Glomerular visceral epithelial cell (primary cell): Measurements from ENCODE around the gene LRFN5.
A peak's percentile ranks its signal among the peaks of the same experiment; 100 is the strongest.

Experiments
- DNase-seq: peaks from one replicate; pipeline ENCODE4 v3.0.0-alpha.2; 2016; ENCODE audit errors: extremely low spot score

The LRFN5 gene

GRCh38 chr14:41773536-41774279 is 167.0 kb downstream of the LRFN5 start:
- DNase-seq = no peak

GRCh38 chr14:41782511-41782910 is 175.8 kb downstream of the LRFN5 start:
- no peak for DNase-seq

GRCh38 chr14:41783403-41783802 is 176.7 kb downstream of the LRFN5 start:
- DNase-seq = no peak

GRCh38 chr14:41785696-41786095 is 179.0 kb downstream of the LRFN5 start:
- no peak for DNase-seq

- DNase-seq = no peak
Measured at GRCh38 chr14:41799817-41800216, 193.1 kb downstream of the LRFN5 start.

GRCh38 chr14:41805633-41806032 is 199.0 kb downstream of the LRFN5 start:
- no peak for DNase-seq

- no peak for DNase-seq
Measured at GRCh38 chr14:41806366-41806975, 199.8 kb downstream of the LRFN5 start.

- no peak for DNase-seq
Measured at GRCh38 chr14:41810362-41810761, 203.7 kb downstream of the LRFN5 start.

GRCh38 chr14:41817626-41818025 is 210.9 kb downstream of the LRFN5 start:
- DNase-seq = no peak

GRCh38 chr14:41824441-41824840 is 217.8 kb downstream of the LRFN5 start:
- DNase-seq = no peak

GRCh38 chr14:41825622-41826021 is 218.9 kb downstream of the LRFN5 start:
- DNase-seq = no peak

- no peak for DNase-seq
Measured at GRCh38 chr14:41830714-41831406, 224.2 kb downstream of the LRFN5 start.

GRCh38 chr14:41839661-41840060 is 233.0 kb downstream of the LRFN5 start:
- no peak for DNase-seq

- no peak for DNase-seq
Measured at GRCh38 chr14:41859336-41859735, 252.7 kb downstream of the LRFN5 start.

GRCh38 chr14:41860586-41860985 is 253.9 kb downstream of the LRFN5 start:
- no peak for DNase-seq

- no peak for DNase-seq
Measured at GRCh38 chr14:41865894-41866293, 259.2 kb downstream of the LRFN5 start.

- no peak for DNase-seq
Measured at GRCh38 chr14:41868396-41868795, 261.7 kb downstream of the LRFN5 start.

- DNase-seq = no peak
Measured at GRCh38 chr14:41872931-41873685, 266.4 kb downstream of the LRFN5 start.

- peak; percentile 26 for DNase-seq
Measured at GRCh38 chr14:41873686-41874317, 267.1 kb downstream of the LRFN5 start.

GRCh38 chr14:41875116-41875515 is 268.4 kb downstream of the LRFN5 start:
- DNase-seq = no peak

GRCh38 chr14:41878321-41878720 is 271.6 kb downstream of the LRFN5 start:
- no peak for DNase-seq

GRCh38 chr14:41891624-41892023 is 284.9 kb downstream of the LRFN5 start:
- no peak for DNase-seq
